GM21723 (cell line): ENCODE measurements around the gene SLC24A4.

Source experiments
- ATAC-seq: cut with Tn5 transposase; IDR thresholded peaks from one replicate; pipeline ENCODE4 v1.9.1; 2021; ENCODE audit warnings: mild to moderate bottlenecking, moderate library complexity; ENCODE audit not compliant: unreplicated experiment

SLC24A4 gene

DNA sequence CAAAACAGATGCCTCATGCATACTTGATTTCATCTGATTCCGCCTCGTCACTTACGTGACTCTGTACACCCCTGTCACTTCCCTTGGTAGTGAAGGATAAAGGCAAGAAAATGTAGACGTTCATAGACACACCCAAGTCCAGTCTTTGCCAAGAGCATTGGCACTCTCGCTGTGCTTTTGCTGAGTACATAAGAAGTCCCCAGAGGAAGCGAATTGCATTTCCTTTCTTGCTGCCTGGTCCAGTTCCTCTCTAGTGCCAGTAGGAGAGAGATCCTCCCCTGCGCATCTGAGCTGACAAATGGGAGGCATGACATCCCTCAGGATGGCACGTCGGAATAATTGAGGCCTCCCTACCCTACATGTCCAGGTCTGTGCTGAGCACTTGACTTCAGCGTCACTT is 169.3 kb downstream of the SLC24A4 start:
- ATAC-seq, result no peak

DNA sequence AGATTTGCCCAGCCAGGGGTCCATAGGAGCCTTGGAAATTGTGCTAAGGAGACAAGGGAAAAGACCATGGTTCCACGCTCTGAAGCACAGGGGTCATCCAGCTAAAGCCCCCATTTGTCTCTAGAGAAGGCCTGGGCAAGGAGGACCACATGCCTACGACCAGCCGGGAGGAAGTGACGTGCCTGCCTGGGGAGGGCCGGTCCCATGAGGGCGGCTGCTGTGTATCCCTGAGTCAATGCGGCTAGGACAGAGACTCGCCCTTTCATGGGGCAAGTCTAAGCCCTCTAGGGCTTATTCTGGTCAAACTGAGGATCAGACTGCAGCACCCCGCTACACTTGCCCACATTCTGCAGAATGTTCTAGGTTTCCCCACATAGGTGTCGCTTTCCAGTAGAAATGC is 170.1 kb downstream of the SLC24A4 start:
- ATAC-seq, result no peak

DNA sequence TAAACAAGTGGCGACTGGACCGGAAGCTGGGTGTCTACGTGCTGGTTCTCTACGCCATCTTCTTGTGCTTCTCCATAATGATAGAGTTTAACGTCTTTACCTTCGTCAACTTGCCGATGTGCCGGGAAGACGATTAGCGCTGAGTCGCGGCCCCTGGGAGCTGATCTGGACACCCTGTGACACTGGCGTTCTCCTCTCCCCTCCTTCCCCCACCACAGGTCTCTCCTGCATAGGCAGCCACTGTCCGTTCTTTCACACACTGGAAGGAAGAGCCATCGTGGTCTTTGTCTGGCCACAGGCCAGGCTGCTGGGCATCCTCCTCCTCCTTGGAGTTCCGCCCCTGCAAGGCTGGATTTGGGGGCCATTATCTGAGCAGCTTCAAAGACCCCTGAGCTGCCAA is 170.5 kb downstream of the SLC24A4 start:
- ATAC-seq, result no peak

DNA sequence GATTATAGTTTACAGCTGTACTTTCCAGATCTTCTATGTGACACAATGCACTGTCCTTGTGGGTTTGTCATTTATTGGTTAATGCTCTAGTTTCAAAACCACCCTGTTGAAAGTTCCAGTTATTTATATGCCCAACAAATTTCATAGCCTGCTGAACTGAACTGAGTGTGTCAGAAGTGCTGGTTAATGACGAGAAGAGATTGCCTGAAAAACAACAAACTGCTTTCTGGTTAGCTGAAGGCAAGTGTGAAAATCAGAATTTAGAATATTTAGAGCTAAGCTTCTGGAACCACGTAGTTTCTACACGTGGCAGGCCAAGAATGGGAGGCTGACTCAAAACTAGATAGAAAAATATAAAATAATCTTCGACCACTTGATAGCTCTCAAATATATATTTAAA is 171.5 kb downstream of the SLC24A4 start:
- no peak for ATAC-seq

DNA sequence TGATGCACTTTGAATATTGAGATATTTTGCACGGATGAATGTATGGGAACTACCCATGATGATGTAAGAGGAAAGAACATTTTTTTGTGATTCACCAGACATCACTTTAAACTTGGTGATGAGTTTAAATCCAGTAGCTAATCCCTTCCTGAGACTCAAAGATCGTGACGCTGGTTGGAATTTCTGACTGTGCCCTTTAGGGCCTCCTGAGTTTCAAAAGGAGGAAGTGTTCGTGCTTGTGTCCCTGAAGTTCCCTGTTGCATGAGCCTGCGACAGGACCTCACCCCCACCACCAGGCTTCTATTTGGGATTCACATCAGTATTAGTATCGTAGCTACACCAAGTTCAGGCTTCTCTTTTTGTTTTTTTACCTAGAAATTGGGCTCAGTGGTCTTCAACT is 172.1 kb downstream of the SLC24A4 start:
- ATAC-seq, result no peak

DNA sequence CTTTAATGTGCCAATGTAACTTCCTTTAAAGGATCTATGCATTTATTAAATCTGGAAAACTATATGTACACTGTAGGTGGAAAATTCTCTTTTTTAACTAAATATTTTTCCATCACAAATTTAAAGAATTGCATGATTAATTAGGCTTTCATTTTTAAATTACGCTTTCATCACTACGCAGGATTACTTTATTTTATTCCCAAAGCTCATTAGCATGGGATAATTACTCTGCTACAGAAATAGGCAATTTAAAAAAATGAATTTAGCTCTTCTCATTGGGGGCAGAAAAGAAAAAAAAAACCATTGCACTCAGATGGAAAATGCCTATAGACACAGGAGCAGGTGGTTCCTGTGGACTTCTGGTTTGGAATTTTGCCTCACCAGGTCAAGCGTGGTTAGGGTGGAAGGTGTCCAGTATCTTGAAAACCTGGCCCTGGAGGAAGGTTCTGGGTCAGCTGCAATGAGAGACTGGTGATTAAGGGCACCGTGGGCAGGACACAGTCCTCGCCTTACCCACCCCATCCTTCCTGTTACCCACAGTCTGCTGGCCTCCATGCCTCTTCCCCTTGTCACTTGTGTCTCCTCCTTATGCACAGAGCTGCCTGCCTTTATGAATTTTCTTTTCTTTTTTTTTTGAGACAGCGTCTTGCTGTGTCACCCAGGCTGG is 173.4 kb downstream of the SLC24A4 start:
- no peak for ATAC-seq

DNA sequence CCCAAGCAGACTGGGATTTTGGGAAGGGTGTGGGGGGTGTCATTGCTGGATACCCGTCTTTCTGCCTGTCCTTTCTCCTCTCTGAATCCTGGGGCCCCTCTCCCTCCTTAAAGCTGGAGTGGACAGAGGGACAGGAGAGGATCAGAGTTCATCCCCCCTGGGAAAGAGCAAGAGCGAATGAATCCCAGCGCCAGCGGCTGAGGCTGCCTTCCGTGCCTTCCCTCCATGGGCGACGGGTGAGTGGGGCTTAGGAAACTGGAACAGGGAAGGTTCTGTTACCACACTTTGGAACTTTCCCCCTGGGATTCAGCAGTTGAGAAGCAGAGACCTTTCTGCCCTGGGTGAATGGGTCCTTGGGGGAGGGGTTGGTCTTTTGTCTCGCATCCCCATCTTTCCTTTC is 174.4 kb downstream of the SLC24A4 start:
- no peak for ATAC-seq

DNA sequence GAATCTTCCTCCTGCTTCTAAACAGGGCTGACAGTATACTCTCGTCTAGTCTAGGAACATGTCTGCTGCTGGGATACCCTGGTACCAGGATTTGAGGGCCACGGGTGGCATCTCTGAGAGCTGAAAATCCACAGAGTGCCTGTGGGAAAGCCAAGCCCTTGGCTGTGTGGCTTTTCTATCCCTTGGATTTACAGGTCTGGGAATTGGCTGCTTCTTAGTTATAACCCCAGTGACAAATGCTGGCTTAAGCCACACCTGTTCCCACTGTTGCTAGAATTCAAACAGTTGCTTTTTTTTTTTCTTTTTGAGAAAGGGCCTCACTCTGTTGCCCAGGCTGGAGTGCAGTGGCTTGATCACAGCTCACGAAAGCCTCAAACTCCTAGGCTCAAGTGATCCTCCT is 176.3 kb downstream of the SLC24A4 start:
- ATAC-seq, result no peak

DNA sequence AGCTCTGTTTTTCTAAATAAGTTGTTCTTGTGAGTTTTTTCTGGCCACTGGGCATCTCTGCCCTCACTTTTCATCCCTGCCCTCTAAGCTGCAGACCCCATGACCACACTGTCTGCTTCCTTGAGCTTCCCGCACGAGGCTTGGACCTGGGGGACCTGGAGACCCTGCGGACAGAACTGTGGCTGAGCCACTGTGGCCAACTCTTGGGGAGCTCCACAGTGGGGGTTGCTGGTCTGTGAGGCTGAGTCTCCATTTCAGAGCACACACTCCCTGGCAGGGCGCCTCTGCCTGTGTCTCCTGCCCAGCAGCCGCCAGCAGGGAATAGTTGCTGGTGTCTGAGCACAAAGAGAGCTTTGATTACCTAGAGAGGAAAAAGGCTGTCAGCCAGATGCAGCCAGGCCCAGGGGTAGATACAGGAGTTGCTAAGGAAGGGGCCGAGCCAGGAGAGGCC is 177.6 kb downstream of the SLC24A4 start:
- ATAC-seq, result no peak

DNA sequence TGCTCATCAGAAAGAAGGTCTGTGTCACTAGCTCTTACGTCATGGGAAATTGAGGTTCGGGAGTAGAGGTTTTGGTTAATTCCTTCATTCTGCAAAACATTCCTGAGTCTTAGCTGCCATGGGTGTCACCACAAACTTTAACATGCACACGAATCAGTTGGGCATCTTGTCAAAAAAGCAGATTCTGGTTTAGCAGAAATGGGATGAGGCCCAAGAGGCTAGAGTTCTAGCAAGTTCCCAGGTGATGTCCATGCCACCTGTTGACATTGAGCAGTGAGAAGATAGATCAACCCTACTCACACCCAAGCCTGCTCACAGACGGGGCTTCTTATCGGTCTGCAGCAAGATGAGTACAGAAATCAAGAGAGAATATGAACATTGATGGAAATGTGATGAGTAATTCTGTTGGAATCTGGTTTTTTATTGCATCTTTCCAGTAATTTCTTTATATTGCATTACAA is 179.0 kb downstream of the SLC24A4 start:
- ATAC-seq, result no peak

DNA sequence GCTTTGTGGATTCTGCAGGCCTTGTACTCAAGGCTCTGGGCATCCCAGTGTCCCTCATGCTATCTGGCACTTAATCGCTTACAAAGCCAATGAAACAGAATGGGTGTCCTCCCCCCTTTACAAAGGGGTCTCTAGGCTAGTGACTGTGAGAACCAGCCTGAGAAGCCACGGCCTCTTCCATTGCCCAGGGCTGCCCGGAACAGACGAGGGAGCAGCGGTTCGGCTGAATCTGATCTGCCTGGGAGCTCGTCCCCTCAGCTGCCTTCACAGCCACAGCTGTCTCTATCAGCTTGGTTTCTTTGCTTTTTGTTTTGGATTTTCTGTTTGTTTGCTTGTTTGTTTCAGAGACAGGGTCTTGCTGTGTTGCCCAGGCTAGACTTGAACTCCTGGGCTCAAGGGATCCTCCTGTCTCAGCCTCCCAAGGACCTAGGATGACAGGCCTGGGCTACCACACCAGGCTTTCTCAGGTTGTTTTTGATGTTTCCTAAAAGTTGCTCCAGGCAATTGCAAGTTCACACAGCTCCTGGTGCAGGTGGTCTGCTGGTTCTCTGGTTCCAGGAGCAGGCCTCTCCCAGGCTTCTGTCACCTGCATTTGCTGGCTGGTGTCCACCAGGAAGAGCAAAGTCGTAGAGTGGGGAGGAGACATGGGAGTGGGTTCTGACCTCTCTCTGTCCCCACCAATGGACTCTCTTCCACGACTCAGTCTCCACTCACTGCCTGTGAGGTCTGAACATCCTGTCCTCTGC is 179.7 kb downstream of the SLC24A4 start:
- no peak for ATAC-seq

DNA sequence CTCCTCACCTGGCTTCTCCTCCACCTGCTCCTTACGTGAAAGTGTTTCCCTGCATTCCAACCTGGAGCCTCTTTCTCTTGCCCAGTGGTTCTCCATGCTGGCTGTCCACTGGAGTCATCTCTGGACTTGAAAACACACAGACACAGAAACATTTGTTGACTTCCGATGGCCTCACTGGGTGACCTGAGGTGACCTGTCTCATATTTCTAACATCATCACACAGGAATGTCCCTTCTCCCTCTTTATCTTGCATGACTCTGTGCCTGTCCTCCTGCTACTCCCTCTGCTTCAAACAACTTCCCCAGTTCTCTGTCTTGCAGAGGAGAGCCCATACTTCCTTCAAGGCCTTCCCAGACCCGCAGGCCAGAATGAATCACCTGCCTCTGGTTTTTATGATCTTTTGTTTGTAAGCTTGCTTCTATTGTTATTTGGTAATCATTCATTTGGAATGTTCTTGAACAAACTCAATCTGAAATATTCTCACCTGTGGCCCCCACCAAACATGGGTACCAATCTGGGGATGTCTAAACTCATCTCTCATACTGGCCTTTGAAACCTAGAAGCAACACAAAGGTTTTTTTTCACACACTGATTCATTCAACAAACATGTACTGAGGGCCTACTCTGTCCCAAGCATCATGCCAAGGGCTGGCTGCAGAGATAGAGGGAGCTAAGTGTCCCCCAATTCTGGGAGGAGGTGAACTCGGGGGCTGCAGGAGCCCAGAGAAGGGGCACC is 181.0 kb downstream of the SLC24A4 start:
- no peak for ATAC-seq

DNA sequence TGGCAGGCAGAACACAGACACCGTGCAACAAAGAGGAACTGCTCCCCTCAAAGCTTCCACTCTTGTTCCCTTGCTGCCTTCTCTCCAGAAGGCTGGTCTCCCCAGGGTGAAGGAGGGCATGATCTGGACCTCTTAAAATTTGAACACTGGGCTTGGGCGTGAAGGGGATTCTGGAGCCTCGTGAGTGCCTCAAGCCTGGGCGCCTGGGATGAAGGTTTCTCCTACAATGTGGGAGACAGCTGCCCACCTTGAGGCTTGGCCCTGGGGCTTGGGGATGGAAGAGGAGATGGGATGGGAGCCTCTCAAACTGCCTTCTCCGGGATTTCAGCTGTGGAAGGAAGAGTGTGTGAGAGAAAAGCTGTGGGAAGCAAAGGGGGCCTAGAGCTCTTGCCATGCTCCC is 182.9 kb downstream of the SLC24A4 start:
- no peak for ATAC-seq

DNA sequence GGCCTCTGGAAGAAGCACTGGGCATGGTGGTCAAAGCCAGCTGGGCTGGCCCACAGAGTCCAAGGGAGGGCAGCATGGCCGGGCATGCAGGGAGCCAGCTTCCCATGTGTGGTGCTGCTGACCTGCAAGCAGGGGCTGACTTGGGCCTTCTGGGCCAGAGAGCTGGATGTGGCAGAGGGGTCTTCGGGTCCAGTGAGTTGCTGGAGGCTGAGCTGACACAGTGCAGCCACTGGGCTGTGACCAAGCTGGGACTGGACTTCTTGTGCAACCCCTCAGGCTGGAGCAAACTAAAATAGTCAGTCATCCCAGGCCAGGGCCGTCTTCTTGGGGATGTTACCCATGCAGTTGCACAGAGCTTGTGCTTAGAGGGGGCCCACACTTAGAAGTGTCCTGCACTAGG is 183.3 kb downstream of the SLC24A4 start:
- ATAC-seq, result no peak

DNA sequence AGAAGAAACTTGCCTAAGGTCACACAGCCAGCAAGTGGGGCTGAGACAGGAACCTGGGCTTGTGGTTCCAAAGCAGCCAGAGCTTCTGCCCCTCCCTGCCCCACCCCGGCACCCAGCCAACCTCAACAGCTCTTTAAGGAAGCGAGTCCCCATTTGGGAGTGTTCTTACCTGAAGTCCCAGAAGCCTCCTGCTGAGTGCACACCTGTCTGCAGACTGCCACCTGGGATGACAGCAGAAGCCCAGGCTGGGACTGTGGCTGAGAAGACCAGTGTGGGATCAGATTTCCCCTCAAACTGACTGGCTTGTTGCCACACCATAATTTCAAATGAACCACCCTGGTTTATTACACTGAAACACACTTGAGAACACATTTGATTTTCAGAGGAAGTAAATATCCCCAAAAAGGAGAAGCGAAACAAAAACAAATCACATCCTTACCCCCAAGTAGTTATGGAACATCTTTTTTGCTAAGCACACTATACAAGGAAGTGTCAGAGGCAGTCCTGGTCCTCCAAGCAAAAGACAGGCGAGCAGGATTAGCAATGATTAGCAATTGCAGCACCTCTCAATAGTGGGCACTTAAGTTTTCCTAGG is 184.3 kb downstream of the SLC24A4 start:
- peak; percentile 68 for ATAC-seq

DNA sequence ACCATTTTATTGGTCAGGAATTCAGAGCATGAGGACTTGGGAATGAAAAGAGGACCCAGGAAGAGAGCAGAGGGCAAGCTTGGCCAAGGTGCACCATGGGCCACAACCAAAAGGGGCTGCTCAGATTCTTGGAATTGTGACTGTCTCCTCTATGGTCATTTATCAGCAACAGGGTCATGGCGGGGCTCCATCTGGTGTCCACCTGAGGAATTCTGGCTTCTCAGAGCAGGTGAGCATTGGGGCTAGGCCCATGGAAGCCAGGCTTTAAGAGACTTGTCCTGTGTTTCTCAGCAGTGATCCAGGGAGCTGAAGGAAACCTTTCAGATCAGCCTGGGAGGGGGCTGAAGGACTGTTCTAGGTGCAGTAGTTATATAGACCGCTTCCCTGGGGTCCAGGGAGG is 188.0 kb downstream of the SLC24A4 start:
- no peak for ATAC-seq

DNA sequence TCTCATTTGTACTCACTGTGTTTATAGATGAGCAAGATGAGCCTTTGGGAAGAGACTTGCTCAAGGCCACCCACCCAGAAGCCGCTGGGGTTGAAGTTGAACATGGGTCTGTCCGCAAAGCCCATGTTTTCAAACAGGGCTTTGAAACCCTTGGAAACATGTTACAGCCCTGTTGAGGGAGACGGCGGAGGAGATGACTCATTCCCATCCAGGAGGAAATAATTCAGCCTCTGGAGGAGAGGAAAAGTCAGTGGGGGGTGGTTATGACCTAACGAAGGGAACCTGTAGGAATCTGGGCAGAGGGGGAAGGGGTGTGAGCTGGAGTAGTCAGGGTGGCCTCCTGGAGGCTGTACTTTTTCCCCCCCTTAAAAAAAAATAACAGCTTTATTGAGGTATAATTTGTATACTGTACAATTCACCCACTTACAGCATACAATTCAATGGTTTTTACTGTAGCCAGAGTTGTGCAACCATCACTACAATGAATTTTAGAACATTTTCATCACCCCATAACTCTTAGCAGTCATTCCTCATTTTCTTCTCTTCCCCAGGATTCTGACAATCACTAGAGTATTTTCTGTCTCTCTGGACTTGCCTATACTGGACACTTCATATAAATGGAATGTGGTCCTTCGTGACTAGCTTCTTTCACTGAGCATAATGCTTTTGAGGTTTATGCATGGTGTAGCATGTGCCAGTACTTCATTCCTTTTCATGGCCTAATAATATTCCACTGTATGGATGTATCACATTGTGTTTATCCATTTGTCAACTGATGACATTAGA is 188.7 kb downstream of the SLC24A4 start:
- no peak for ATAC-seq

DNA sequence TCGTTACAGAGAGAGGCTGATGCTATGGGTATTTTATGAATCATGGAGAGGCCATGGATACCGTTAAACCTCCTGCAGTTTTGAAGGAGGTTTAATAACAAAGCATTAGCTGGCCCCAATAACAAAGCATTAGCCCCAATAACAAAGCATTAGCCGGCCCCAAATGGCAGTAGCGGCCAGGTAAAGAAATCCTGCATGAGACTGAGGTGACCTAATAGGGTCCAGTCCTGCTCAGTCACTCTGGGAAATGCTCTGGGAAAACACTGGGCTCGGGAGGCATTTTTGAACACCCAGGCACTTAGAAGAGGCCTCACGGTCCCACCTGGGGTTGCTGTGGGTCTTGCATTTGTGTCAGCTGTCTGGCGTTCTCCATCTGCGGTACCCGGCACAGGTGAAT is 189.8 kb downstream of the SLC24A4 start:
- no peak for ATAC-seq

DNA sequence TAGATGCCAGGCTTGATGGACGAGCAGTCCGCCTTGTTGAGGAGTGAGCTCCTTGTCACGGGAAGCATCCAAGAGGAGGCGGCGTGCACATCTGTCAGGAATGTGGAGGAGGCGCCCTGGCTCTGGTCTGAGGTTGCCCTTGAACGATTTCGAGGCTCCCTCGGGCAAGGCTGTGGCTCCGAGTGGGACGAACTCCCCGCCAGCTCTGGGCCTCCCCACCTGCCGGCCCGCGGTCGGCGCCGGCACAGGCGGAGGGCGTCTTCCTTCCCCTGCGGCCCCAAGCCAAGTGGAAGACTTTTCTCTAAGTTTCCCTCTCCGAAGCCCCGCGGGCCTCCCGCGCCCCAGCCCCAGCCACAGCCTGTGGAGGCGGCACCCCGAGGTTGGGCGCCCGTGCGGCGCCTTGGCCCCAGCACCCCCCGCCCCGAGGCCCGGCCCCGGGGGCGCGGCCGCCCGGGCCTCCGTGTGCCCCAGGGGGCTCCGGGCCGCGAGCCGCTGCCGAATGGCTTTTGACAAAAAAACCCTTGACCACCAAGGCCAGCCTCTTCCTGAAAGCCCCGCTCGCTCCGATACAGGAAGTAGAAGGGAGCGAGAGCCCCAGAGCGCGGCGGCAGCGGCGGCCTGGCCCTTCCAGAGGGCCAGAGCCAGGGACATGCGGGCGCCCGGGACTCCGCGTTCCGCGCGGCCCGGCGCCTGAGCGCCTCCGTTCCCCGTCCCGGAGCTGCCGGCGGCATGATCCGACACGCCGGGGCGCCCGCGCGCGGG is 190.4 kb downstream of the SLC24A4 start, which contains the start of gene RIN3:
Gene RIN3 (plus strand): TSS at position 578 of the 762 bp plus-strand sequence. CDS start 152 bp downstream, at position 730.
- ATAC-seq, result peak; percentile 71
